Body of pancreas (tissue), 4 donors: ENCODE results near the gene MRPL11. TPM values are rescaled to one million over a fixed set of nuclear protein-coding genes. Genes with fewer than 3 reads are reported as not detected.

Source experiments
- ATAC-seq: fragments of 150-250 bp; one replicate; pipeline ENCODE4 v1.9.1; 2016
- DNase-seq, 4 donors: peaks; one replicate each; pipeline ENCODE4 v3.0.0-alpha.2; 2019
- H3K27ac ChIP-seq, 4 donors: fragments of 200-600 bp; sonication (generic); 1 replicate in 3 of 4; 2 replicates in 1 of 4; pipeline versions ENCODE4 v1.5.1 to v1.6.1; 2016 to 2019; ENCODE audit warnings: mild to moderate bottlenecking in 1 of 4, mixed read lengths in 1 of 4, moderate library complexity in 1 of 4
- H3K27me3 ChIP-seq, 2 donors: fragments of 200-600 bp; sonication (generic); one replicate each; pipeline ENCODE4 v1.6.0; 2016; ENCODE audit warnings: mild to moderate bottlenecking in 1 of 2
- H3K36me3 ChIP-seq, 2 donors: fragments of 200-600 bp; sonication (generic); replicated peaks in 1 of 2; 2 replicates each; pipeline ENCODE4 v1.5.1; 2016; ENCODE audit warnings: low read depth in 2 of 2; ENCODE audit not compliant: insufficient read depth in 1 of 2
- H3K4me1 ChIP-seq: fragments of 200-600 bp; sonication (generic); one replicate; pipeline ENCODE4 v1.6.0; 2016
- H3K4me3 ChIP-seq, 2 donors: fragments of 200-600 bp; sonication (generic); 1 replicate in 1 of 2; 2 replicates in 1 of 2; pipeline ENCODE4 v1.5.1; 2016 to 2019
- H3K9me3 ChIP-seq, 3 donors: fragments of 200-600 bp; sonication (generic); 1 replicate in 2 of 3; 2 replicates in 1 of 3; pipeline ENCODE4 v1.5.1; 2016
- CTCF ChIP-seq, 7 experiments: fragments of 450-650 bp in 4 of 7; fragments of 200-600 bp in 3 of 7; sonication (generic) in 3 of 7; IDR thresholded peaks; one replicate each; pipeline ENCODE4 v1.5.1; 2016 to 2019; ENCODE audit warnings: antibody characterized with exemption in 7 of 7
- POLR2A ChIP-seq, 3 donors: fragments of 450-650 bp; IDR thresholded peaks; one replicate each; pipeline ENCODE4 v1.6.1; 2016; ENCODE audit warnings: antibody characterized with exemption in 3 of 3, mild to moderate bottlenecking in 2 of 3
- WGBS, 2 donors: methylation state at CpG; one replicate each; pipeline ENCODE4 v1.1.5; 2017; 5-methylcytosine and 5-hydroxymethylcytosine counted together
- intact Hi-C: fragments of 100-400 bp; cut with DNase I; formaldehyde crosslinking; loops from one replicate; pipeline ENCODE4 v1.15.1; 2023
- total RNA-seq, 2 donors: library from RNA; depleted of rRNA; stranded (reverse); fragments of >200 nt; gene quantifications; one replicate each; pipeline ENCODE4 v1.1.0, GENCODE V29; 2016

The MRPL11 gene
- total RNA-seq, 2 donors from 2014 or later = 20.8 to 22.1 TPM

DNA sequence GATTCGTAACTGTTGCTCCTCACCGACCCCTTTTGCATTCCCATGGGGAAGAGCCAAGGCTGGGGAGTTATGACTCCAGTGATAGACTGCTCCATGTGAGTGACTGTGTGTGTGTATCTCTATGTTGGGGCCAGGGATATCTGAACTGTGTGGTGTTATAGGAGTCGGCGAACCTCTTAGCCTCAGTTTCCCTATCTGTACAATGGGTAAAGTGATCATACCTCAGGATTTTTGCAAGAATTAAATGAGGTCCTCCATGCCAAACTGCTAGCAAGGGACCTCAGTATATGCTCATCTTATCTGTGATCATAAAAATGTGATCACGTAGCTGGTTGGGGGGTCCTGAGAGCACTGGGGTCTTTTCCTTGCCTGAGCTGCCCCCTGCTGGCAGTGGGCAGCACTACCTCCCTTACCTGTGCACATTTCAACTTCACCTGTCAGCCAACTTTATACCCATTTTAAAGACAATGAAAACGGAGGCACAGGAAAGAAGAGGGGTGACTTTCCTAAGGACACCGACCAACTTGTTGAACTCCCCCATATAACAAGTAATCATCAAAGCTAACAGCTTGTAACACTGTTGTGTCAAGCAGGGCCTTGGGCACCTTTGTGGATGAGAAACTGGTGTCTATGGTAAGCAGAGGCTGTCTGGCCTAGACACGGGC, 40.2 kb upstream of the MRPL11 start:
- 39 to 46% methylated on average over 8 of the region's 8 CpGs for WGBS, 2 donors
- TF ChIP-seq CTCF (IDR thresholded peaks at IDR 0.05) = peak; percentile 33 to 69 (median 55)
- no peak for TF ChIP-seq POLR2A (IDR thresholded peaks at IDR 0.05)
- intact Hi-C loops = no loop called here
- H3K4me3 ChIP-seq = peak overlapping the region; percentile 54 to 70
- H3K27me3 ChIP-seq = no peaks in the 10 kb centered on the region
- H3K9me3 ChIP-seq = no peaks in the 10 kb centered on the region
- ATAC-seq (no peak), DNase-seq (peak in 1 of 4 donors; percentile 32)
- peak overlapping the region; percentile 94 to 97 (median 95) for H3K27ac ChIP-seq
- H3K4me1 ChIP-seq = peaks cover 15% of the 10 kb centered on the region
- H3K36me3 ChIP-seq = peaks cover 0 to 3% of the 10 kb centered on the region in 2 donors

DNA sequence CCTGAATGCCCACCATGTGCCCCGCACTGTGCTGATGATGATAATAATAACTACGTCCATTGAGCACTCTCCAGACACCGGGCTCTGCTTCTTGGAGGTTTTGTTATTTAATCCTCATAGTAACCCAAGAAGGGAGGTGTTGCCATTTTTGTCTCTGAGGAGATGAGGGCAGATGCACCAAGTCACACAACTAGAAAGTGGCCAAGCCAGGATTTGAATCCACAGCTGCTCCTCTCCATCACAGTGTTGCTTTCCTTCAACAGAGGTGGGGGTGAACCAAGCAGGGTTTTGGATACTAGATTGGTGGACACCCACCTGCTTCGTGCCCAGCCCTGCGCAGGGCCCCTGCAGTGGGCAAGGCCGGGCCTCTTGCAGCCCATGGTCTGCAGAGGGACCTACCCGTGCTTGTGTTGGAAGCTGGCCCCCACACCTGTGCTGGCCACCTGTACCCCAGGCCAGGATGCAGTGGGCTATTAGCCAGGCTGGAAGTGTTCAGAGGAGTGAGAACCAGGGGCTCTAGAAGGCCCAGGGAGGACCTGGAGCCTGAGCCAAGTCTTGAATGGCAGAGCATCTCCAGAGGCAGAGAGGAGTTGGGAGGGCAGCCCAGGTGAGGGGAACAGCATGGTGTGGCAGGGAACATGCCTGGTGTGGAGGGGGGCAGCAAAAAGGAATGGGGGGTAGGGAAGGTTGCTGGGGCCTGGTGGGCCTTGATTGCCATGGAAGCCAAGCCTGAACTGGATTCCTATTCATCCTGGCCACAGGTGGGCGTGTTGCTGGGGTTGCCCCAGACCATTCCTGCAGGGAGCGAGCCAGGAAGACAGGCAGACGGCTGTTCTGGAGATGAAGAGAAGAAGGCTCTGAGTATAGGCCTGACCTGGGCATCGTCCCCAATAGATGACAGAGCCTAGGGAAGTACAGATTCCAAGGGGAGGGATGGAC, 38.9 kb upstream of the MRPL11 start:
- 85 to 88% methylated on average over 7 to 10 of the region's 11 CpGs for WGBS, 2 donors
- no peaks in the 10 kb centered on the region for H3K9me3 ChIP-seq
- peaks cover 0 to 2% of the 10 kb centered on the region in 2 donors for H3K36me3 ChIP-seq
- H3K4me3 ChIP-seq = no peak overlapping the region
- H3K27me3 ChIP-seq = no peaks in the 10 kb centered on the region
- TF ChIP-seq CTCF (IDR thresholded peaks at IDR 0.05) (no peak), POLR2A (IDR thresholded peaks at IDR 0.05) (no peak)
- H3K4me1 ChIP-seq = peaks cover 15% of the 10 kb centered on the region
- DNase-seq (no peak), ATAC-seq (no peak)
- no peak overlapping the region for H3K27ac ChIP-seq
- intact Hi-C loops = no loop called here

- intact Hi-C loops = no loop called here
- WGBS, 2 donors = 63 to 81% methylated on average over 8 to 9 of the region's 9 CpGs
- no peaks in the 10 kb centered on the region for H3K36me3 ChIP-seq
Observed at GRCh38 chr11:66476841-66477251, 38.2 kb upstream of the MRPL11 start.

GRCh38 chr11:66476173-66476840, 37.7 kb upstream of the MRPL11 start:
- no peaks in the 10 kb centered on the region for H3K27me3 ChIP-seq
- 75% methylated on average over 1 to 9 of the region's 10 CpGs for WGBS, 2 donors
- H3K27ac ChIP-seq = no peak overlapping the region
- peaks cover 13% of the 10 kb centered on the region for H3K4me1 ChIP-seq
- no peak for TF ChIP-seq CTCF (IDR thresholded peaks at IDR 0.05)
- TF ChIP-seq POLR2A (IDR thresholded peaks at IDR 0.05) = no peak
- ATAC-seq = no peak
- H3K9me3 ChIP-seq = no peaks in the 10 kb centered on the region
- no peak overlapping the region for H3K4me3 ChIP-seq
- DNase-seq = no peak
- no peaks in the 10 kb centered on the region for H3K36me3 ChIP-seq
- intact Hi-C loops = no loop called here

More at GRCh38 chr11:66476841-66477251, 38.2 kb upstream of the MRPL11 start:
- no peaks in the 10 kb centered on the region for H3K9me3 ChIP-seq
- TF ChIP-seq CTCF (IDR thresholded peaks at IDR 0.05) (no peak), POLR2A (IDR thresholded peaks at IDR 0.05) (no peak)
- H3K4me3 ChIP-seq = no peak overlapping the region
- peaks cover 15% of the 10 kb centered on the region for H3K4me1 ChIP-seq
- no peak for ATAC-seq
- H3K27ac ChIP-seq = no peak overlapping the region
- no peaks in the 10 kb centered on the region for H3K27me3 ChIP-seq
- no peak for DNase-seq
